ENCODE measurements around the gene TMEM163.

GRCh38 chr2:134453476-134453875 lies 265.3 kb downstream of the TMEM163 start:
- TF ChIP-seq CTCF (IDR thresholded peaks at IDR 0.05) (no peak), POLR2A (IDR thresholded peaks at IDR 0.05) (no peak)
